NT2/D1 (cell line): ENCODE data around the gene TRAF3IP1.

Experiments used
- DNase-seq: peaks from one replicate; pipeline ENCODE4 v3.0.0-alpha.2; 2011; ENCODE audit warnings: low read depth, low spot score
- H3K27me3 ChIP-seq: 2 replicates; pipeline ENCODE4 v1.6.0; 2011; ENCODE audit warnings: mild to moderate bottlenecking; ENCODE audit not compliant: insufficient read length, insufficient read depth
- H3K36me3 ChIP-seq: 2 replicates; pipeline ENCODE4 v1.6.1; 2011; ENCODE audit warnings: mild to moderate bottlenecking, low read length, mixed read lengths; ENCODE audit not compliant: insufficient read depth, insufficient read length
- H3K4me1 ChIP-seq: 2 replicates; pipeline ENCODE4 v1.5.1; 2011; ENCODE audit not compliant: insufficient read depth, insufficient read length
- H3K4me3 ChIP-seq: 2 replicates; pipeline ENCODE4 v1.5.1; 2011; ENCODE audit warnings: low read depth; ENCODE audit not compliant: insufficient read length
- H3K9ac ChIP-seq: 2 replicates; pipeline ENCODE4 v1.6.0; 2011; ENCODE audit warnings: low read depth; ENCODE audit not compliant: insufficient read length
- H3K9me3 ChIP-seq: 2 replicates; pipeline ENCODE4 v1.5.1; 2011; ENCODE audit warnings: mild to moderate bottlenecking, low read length; ENCODE audit not compliant: insufficient read depth
- SUZ12 ChIP-seq: IDR thresholded peaks from 2 replicates; pipeline ENCODE4 v1.6.1; 2011; ENCODE audit not compliant: insufficient read length, insufficient read depth; ENCODE audit errors: extremely low read depth
- YY1 ChIP-seq: IDR thresholded peaks from 2 replicates; pipeline ENCODE4 v1.6.1; 2011; ENCODE audit not compliant: insufficient read length, insufficient read depth
- ZNF274 ChIP-seq: IDR thresholded peaks from 2 replicates; pipeline ENCODE4 v1.6.1; 2011; ENCODE audit warnings: mild to moderate bottlenecking, low read depth, low read length

TRAF3IP1 gene

DNA sequence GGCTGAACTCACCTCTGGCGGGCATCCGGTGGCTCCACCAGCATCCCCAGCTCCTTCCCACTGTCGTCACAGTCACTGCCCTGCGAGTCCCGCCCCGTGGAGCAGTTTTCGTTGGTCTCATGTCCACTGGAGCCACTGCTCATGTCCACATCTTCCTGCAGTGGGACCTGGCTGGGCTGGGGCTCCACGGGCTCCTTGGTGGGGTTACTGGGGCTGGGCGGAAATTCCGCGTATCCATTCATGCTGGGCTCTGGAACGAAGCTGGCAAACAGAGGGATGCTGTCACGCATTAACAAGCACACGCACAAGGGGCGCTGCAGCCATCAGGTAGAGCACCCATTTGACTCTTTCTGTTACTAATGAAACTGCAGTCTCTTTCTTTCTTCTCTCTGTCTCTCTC lies 42.6 kb upstream of the TRAF3IP1 start:
- Histone ChIP-seq H3K9ac (no peak overlapping the region), H3K9me3 (no peaks in the 10 kb centered on the region), H3K27me3 (no peaks in the 10 kb centered on the region), H3K36me3 (peaks cover 33% of the 10 kb centered on the region), H3K4me1 (peaks cover 2% of the 10 kb centered on the region), H3K4me3 (no peak overlapping the region)
- DNase-seq = no peak
- TF ChIP-seq SUZ12 (no peak), YY1 (no peak), ZNF274 (no peak)

DNA sequence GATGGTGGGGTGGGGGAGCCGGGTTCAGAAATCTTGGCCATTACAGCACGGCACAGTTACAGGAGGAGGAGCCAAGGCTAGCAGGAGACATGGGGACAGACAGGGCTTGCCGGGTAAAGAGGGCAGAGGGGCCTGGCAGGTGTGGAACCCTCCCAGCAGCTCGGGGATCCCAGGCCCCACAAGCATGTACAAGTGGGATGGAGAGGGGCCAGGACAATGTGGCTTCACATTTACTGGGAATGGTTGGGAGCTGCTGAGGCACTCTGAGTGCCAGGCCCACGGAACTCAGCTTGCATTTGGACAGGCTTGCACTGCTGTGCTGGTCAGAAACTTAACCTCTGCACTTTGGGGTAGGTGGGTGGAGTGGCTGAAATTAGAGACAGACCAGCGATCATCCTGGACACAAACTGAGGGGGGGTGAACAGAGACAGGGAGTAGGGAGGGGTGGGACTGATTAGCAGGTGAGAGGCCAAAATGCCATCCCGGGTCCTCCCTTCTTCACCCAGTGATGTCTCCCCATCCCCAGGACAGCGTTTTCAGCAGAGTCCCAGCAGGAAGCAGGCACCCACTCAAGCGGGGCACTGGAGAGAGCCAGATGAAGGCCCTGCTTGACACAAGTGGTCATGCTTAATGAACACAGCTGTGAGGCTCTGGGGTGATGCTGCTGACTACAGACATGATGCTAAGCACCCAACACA lies 41.5 kb upstream of the TRAF3IP1 start:
- DNase-seq = no peak
- peaks cover 6% of the 10 kb centered on the region for H3K4me1 ChIP-seq
- H3K27me3 ChIP-seq = no peaks in the 10 kb centered on the region
- no peaks in the 10 kb centered on the region for H3K9me3 ChIP-seq
- peaks cover 29% of the 10 kb centered on the region for H3K36me3 ChIP-seq
- no peak for TF ChIP-seq SUZ12
- no peak for TF ChIP-seq ZNF274
- no peak for TF ChIP-seq YY1
- H3K4me3 ChIP-seq = no peak overlapping the region
- no peak overlapping the region for H3K9ac ChIP-seq

GRCh38 chr2:238279324-238279682 lies 41.0 kb upstream of the TRAF3IP1 start:
- H3K4me3 ChIP-seq = no peak overlapping the region
- no peak for TF ChIP-seq ZNF274
- TF ChIP-seq SUZ12 = no peak
- no peak for TF ChIP-seq YY1
- no peak for DNase-seq
- no peaks in the 10 kb centered on the region for H3K9me3 ChIP-seq
- H3K9ac ChIP-seq = no peak overlapping the region
- H3K27me3 ChIP-seq = no peaks in the 10 kb centered on the region
- H3K4me1 ChIP-seq = peaks cover 6% of the 10 kb centered on the region
- H3K36me3 ChIP-seq = peaks cover 24% of the 10 kb centered on the region

GRCh38 chr2:238280083-238280825 lies 40.1 kb upstream of the TRAF3IP1 start:
- peaks cover 15% of the 10 kb centered on the region for H3K36me3 ChIP-seq
- H3K4me1 ChIP-seq = peaks cover 10% of the 10 kb centered on the region
- TF ChIP-seq ZNF274 (no peak), SUZ12 (no peak), YY1 (no peak)
- no peak overlapping the region for H3K4me3 ChIP-seq
- H3K27me3 ChIP-seq = no peaks in the 10 kb centered on the region
- no peak for DNase-seq
- H3K9me3 ChIP-seq = no peaks in the 10 kb centered on the region
- no peak overlapping the region for H3K9ac ChIP-seq

- Histone ChIP-seq H3K36me3 (peaks cover 1% of the 10 kb centered on the region), H3K9ac (no peak overlapping the region), H3K27me3 (peaks cover 1% of the 10 kb centered on the region), H3K4me1 (peaks cover 20% of the 10 kb centered on the region), H3K4me3 (no peak overlapping the region), H3K9me3 (no peaks in the 10 kb centered on the region)
- TF ChIP-seq YY1 (no peak), ZNF274 (no peak), SUZ12 (no peak)
- DNase-seq = no peak
These were observed 38.4 kb upstream of the TRAF3IP1 start for GRCh38 chr2:238281826-238282480.

GRCh38 chr2:238282861-238283738 lies 37.2 kb upstream of the TRAF3IP1 start:
- no peak overlapping the region for H3K9ac ChIP-seq
- peaks cover 10% of the 10 kb centered on the region for H3K27me3 ChIP-seq
- TF ChIP-seq ZNF274 (no peak), SUZ12 (no peak), YY1 (no peak)
- H3K4me3 ChIP-seq = no peak overlapping the region
- peaks cover 18% of the 10 kb centered on the region for H3K4me1 ChIP-seq
- no peaks in the 10 kb centered on the region for H3K36me3 ChIP-seq
- no peaks in the 10 kb centered on the region for H3K9me3 ChIP-seq
- DNase-seq = no peak
